HL-60 (cell line): ENCODE data around the gene RAB32.

Experiments used
- DNase-seq, 2 experiments: peaks; one replicate each; pipeline ENCODE4 v3.0.0-alpha.2; 2010 to 2020; ENCODE audit warnings: low read depth in 1 of 2, low spot score in 1 of 2
- H3K27ac ChIP-seq: fragments of 250-450 bp; sonication (Bioruptor Pico); replicated peaks from 2 replicates; pipeline ENCODE4 v1.5.1; 2020; ENCODE audit warnings: mild to moderate bottlenecking, moderate library complexity
- H3K27me3 ChIP-seq: fragments of 250-450 bp; sonication (Bioruptor Pico); 2 replicates; pipeline ENCODE4 v1.5.1; 2021; ENCODE audit warnings: mild to moderate bottlenecking, moderate library complexity; ENCODE audit not compliant: insufficient read depth, poor library complexity, severe bottlenecking
- H3K4me3 ChIP-seq: replicated peaks from 2 replicates; pipeline ENCODE4 v1.5.1; 2011; ENCODE audit warnings: mild to moderate bottlenecking, control low read depth, low read length; ENCODE audit not compliant: insufficient read depth
- GABPA ChIP-seq: IDR thresholded peaks from 2 replicates; pipeline ENCODE4 v1.6.1; 2012; ENCODE audit warnings: low read depth
- POLR2AphosphoS5 ChIP-seq: IDR thresholded peaks from 2 replicates; pipeline ENCODE4 v1.6.1; 2012; ENCODE audit warnings: low read depth
- SPI1 ChIP-seq: IDR thresholded peaks from 2 replicates; pipeline ENCODE4 v1.6.1; 2012; ENCODE audit warnings: low read depth, mild to moderate bottlenecking, borderline replicate concordance
- TF ChIP-seq, protein P1 (sequence below): IDR thresholded peaks from one replicate; pipeline ENCODE4 v1.5.1; 2011; ENCODE audit warnings: low read length, control low read depth, inconsistent platforms; ENCODE audit not compliant: insufficient read depth
- TF ChIP-seq, protein P2 (sequence below): IDR thresholded peaks from 2 replicates; pipeline ENCODE4 v1.6.1; 2012; ENCODE audit warnings: low read depth; ENCODE audit not compliant: insufficient replicate concordance

RAB32 gene

DNA sequence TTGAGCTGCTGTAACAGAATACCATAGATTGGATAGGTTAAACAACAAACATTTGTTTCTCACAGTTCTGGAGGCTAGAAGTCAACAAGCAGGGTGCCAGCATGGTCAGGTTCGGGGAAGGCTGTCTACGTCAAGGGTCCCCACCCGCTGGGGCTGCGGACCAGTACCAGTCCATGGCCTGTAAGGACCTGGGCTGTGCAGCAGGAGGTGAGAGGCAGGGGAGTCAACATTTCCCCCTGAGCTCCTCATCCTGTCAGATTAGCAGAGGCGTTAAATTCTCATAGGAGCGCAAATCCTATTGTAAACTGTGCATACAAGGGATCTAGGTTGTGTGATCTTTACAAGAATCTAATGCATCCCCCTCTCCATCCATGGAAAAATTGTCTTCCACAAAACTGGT is 58.9 kb downstream of the RAB32 start:
- Histone ChIP-seq H3K27me3 (no peaks in the 10 kb centered on the region), H3K27ac (no peak overlapping the region), H3K4me3 (no peak overlapping the region)
- no peak for DNase-seq
- TF ChIP-seq, protein P1, sequence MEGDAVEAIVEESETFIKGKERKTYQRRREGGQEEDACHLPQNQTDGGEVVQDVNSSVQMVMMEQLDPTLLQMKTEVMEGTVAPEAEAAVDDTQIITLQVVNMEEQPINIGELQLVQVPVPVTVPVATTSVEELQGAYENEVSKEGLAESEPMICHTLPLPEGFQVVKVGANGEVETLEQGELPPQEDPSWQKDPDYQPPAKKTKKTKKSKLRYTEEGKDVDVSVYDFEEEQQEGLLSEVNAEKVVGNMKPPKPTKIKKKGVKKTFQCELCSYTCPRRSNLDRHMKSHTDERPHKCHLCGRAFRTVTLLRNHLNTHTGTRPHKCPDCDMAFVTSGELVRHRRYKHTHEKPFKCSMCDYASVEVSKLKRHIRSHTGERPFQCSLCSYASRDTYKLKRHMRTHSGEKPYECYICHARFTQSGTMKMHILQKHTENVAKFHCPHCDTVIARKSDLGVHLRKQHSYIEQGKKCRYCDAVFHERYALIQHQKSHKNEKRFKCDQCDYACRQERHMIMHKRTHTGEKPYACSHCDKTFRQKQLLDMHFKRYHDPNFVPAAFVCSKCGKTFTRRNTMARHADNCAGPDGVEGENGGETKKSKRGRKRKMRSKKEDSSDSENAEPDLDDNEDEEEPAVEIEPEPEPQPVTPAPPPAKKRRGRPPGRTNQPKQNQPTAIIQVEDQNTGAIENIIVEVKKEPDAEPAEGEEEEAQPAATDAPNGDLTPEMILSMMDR, result no peak
- TF ChIP-seq GABPA (no peak), POLR2AphosphoS5 (no peak), SPI1 (no peak)
- TF ChIP-seq, protein P2, sequence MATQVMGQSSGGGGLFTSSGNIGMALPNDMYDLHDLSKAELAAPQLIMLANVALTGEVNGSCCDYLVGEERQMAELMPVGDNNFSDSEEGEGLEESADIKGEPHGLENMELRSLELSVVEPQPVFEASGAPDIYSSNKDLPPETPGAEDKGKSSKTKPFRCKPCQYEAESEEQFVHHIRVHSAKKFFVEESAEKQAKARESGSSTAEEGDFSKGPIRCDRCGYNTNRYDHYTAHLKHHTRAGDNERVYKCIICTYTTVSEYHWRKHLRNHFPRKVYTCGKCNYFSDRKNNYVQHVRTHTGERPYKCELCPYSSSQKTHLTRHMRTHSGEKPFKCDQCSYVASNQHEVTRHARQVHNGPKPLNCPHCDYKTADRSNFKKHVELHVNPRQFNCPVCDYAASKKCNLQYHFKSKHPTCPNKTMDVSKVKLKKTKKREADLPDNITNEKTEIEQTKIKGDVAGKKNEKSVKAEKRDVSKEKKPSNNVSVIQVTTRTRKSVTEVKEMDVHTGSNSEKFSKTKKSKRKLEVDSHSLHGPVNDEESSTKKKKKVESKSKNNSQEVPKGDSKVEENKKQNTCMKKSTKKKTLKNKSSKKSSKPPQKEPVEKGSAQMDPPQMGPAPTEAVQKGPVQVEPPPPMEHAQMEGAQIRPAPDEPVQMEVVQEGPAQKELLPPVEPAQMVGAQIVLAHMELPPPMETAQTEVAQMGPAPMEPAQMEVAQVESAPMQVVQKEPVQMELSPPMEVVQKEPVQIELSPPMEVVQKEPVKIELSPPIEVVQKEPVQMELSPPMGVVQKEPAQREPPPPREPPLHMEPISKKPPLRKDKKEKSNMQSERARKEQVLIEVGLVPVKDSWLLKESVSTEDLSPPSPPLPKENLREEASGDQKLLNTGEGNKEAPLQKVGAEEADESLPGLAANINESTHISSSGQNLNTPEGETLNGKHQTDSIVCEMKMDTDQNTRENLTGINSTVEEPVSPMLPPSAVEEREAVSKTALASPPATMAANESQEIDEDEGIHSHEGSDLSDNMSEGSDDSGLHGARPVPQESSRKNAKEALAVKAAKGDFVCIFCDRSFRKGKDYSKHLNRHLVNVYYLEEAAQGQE, result no peak
